Measurements from ENCODE around the gene FILIP1L.

The FILIP1L gene

DNA sequence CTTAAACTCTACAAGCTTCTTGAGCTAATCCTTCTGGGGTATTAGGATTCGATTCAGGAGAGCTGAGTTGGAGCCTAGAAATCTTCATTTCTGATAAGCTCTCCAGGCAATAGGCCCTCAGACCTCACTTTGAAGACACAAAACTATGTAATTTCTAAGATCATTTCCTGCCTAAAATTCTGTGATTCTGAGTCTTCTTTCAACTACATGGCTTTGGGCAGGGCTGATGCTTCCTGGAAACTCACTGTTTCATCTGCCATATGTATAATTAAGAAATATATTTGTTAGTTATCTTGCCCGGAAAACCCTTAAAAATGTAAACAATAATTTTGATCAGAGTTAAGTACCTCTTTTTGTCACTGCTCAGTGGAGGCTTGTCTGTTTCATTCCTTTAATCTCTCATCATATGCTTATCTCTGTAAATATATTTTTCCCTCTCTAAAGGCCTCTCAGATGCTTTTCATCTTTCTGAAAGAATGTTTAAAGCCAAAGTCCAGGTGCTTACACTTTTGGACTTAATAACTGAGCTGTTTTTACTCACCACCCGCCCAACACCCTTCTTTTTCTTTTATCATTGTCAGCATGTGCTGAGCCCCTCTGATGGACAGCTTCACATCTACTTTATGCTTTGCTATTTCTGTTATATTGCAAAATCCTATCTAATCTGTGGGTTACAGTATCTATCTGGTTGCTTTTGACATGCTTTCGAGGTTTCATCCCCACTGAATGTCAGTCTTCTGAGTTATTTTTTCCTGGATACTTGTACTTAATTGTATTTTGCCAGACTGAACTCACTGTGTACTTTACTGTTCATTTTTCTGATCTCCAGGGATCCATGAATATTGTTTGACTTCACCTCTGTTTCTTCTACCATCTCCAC is 38.2 kb downstream of the FILIP1L start:
- in situ Hi-C loops (cut with MboI; ENCODE audit: low sequenced_read_pairs), result no loop called here

DNA sequence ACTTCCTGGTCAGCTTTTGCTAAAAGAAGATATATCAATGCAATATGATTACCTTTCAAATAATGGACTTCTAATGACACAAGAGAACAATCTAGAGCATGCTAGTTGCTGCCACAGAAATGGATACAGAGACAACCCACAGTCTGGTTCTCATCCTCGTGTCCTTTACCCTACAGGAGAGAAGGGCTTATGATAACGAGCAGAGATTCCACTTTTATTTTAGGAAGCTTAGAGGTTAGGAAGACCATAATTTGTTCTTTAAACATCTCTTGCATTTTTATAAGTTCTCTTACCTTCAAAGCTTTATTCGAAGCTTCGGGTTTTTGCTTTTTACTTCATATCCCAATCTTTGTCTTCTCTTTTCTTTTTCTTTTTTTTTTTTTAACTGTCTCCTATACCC is 39.1 kb downstream of the FILIP1L start:
- in situ Hi-C loops (cut with MboI; ENCODE audit: low sequenced_read_pairs), result no loop called here

DNA sequence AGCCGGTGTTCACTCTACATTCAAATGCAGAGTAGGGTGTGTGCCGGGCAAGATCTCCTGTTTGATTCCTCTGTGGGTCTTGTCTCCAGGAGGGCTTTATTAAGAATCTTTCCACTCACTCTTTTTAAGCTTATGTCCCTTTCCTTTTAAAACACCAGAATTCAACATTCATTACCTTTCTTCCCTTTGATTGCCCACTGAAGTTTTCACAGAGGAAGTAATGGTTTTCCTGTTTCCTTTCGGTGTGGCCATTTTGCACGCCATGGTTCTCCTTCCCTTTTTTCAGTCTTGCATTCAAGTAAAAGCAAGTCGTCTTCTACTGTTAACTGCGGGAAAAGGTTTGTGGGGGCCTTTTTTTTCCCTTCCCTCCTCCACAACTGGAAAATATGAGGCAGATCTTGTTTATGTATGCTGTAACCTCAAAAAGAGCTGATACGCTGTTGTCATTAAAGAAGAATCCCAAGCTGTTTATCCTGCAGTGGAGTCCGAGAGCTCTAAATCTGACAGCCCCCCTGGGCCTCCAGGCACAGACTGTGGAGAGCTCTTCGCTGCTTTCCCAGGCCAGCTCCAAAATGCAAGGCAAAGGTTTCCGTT is 40.5 kb downstream of the FILIP1L start:
- in situ Hi-C loops (cut with MboI; ENCODE audit: low sequenced_read_pairs), result loop anchor here (25.0 kb wide), 1 partner anchor 237 kb away; no protein-coding TSS in a partner anchor

DNA sequence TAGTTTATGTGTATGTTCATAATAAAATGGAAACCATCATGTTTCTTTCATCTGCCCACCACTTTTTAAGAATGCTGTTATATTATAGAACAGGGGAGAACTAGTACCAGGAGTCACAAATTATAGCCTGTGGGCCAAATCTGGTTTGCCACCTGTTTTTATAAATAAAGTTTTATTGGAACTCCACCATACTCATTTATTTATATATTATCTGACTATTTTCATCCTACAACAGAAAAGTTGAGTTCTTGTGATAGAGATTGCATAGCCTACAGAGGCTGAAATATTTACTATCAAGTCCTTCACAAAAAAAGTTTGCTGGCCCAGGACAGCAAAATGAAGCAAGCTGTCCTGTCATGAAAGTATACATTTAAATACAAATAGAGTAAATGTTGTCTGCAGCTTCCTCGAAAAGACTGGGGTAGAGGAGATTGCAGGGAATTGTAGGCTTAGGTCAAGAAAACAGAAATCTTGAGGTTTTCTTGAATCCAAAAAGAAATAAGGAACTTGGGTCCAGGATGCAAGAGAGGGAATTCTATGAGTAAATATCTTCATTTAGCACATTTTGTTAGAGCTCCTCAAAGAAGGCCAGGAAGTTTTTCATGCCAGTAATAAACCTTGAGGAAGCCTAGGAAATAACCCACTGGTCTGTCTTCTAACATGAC is 41.1 kb downstream of the FILIP1L start:
- in situ Hi-C loops (cut with MboI; ENCODE audit: low sequenced_read_pairs), result loop anchor here (25.0 kb wide), 1 partner anchor 236 kb away; no protein-coding TSS in a partner anchor

DNA sequence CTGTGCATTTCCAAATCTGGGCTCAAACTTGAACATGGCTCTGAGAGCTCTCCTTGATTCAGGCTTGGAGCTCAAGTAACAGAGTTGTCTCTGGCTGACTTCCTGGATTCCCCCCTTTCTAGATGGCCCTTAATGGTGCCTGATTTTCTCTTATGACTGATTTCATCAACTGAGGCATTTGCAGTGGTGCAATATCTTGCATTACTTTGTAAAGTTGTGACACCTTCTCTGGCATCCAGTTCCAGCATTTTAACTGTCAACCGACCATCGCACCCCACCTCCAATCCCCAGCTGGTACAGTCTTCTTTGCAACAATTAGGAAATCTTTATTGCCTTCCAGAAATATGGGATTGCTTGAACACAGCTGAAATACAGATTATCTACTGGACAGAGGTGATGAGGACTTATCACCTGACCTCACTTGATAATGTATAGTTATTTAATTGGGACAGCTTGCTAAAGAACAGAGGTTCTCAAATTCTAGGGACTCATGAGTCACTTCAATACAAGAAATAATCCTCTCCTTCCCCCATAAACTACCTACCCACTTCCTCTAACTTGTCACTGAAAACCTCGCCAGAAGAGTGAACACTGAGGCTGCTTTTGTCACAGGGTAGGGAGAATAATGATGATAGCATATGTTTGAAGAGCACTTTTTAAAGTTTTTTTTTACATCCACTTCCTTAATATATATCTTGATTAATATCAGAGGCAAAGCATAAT is 41.8 kb downstream of the FILIP1L start:
- in situ Hi-C loops (cut with MboI; ENCODE audit: low sequenced_read_pairs), result loop anchor here (25.0 kb wide), 1 partner anchor 235 kb away; no protein-coding TSS in a partner anchor

DNA sequence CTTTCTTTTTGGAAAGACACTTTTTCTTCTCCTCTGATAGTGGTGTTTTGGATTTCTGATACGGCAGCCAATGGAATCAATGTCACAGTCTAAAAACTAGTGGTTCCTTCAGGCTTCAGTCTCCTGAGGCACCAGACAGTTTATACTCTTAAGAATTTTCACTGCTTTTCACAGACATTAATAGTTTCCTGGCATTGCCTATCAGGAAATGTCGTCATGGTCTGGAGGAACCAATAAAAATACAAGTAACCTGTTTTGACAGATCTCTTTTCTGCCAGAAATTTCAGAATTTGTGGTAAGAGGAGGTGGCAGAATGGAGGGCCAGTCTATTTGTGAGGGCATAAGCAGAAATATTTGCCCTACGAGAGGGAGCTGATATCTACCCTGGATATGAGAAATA is 44.8 kb downstream of the FILIP1L start:
- in situ Hi-C loops (cut with MboI; ENCODE audit: low sequenced_read_pairs), result loop anchor here (25.0 kb wide), 1 partner anchor 232 kb away; no protein-coding TSS in a partner anchor

DNA sequence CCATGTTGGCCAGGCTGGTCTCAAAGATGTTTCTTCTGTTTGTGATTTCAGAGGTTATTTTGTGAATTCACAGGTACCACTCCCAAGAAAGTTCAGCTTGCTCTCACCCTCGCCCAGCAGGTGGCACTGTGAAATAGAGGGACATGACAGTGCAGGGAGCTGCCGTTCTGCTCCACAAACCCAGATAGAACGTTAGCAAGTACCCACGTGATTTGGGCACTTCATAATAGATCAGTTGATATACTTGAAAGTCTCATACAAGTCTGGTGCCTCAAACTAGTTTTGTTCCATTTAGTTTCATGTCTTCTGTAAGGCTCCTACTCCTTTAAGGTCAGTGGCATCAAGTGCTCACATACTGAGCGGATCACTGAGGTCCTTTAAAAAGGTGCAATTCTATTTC is 45.5 kb downstream of the FILIP1L start:
- in situ Hi-C loops (cut with MboI; ENCODE audit: low sequenced_read_pairs), result loop anchor here (25.0 kb wide), 1 partner anchor 232 kb away; no protein-coding TSS in a partner anchor

DNA sequence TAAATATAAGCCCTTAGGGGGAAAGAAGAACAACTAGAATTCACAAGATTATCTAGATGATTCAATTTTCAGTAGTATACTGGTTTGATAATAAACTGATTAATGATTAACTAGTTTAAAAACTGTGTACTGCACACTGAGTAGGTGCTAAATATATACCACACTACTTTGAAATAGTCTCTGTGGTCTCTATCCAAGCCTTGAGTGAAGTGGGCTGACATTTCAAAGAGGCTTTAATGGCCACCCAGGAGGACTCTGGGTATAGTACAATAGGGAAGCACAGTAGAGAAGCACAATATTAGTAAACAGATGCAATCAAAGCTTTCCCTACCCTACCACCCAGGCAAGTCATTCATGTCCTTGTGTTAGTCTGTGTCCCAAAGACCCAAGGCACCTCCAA is 46.7 kb downstream of the FILIP1L start:
- in situ Hi-C loops (cut with MboI; ENCODE audit: low sequenced_read_pairs), result loop anchor here (25.0 kb wide), 1 partner anchor 230 kb away; no protein-coding TSS in a partner anchor

DNA sequence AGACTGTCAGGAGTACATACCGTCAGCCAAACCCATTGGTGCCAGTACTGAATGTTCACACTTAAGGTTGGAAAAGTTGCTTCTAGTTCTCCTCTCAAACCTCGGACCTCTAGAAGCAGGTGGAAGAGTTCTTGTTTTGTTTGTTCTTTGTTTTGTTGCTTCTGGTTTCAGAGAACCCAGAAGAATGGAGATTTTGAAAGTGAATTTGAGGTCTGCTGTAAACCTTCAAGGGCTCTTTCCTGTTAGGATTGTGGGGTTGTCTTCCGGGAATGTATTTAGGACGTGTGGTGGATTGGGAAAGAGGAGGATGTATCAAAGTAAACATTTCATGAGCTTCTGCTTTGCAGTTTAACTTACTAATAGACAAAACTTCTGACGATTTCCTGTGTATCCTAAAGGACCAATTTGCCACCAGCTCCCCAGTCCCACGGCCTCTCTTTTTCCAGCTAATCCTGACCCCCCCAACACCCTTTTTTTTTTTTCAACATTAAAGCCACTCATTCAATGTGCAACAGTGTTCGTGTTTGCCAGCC is 50.3 kb downstream of the FILIP1L start:
- in situ Hi-C loops (cut with MboI; ENCODE audit: low sequenced_read_pairs), result loop anchor here (25.0 kb wide), 1 partner anchor 227 kb away; no protein-coding TSS in a partner anchor

DNA sequence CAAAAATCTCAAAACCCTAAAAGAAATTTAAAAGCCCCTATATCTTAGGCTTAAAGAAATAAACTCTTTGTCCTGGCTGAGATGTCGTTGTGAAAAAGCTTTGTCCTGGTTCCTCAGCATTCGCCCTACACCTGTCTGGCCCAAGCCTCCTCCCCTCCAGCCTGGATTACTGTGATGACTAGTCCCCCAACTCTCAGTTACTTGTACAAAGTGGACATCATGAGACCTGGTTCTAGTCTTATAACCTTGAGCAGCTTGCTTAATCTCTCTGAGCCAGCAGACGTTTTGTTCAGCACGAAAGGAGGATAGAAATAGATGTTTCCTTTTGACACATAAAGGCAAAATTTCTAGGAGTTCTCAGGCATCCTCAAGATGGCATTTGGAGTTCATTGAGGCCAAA is 51.6 kb downstream of the FILIP1L start:
- in situ Hi-C loops (cut with MboI; ENCODE audit: low sequenced_read_pairs), result loop anchor here (25.0 kb wide), 1 partner anchor 225 kb away; no protein-coding TSS in a partner anchor

DNA sequence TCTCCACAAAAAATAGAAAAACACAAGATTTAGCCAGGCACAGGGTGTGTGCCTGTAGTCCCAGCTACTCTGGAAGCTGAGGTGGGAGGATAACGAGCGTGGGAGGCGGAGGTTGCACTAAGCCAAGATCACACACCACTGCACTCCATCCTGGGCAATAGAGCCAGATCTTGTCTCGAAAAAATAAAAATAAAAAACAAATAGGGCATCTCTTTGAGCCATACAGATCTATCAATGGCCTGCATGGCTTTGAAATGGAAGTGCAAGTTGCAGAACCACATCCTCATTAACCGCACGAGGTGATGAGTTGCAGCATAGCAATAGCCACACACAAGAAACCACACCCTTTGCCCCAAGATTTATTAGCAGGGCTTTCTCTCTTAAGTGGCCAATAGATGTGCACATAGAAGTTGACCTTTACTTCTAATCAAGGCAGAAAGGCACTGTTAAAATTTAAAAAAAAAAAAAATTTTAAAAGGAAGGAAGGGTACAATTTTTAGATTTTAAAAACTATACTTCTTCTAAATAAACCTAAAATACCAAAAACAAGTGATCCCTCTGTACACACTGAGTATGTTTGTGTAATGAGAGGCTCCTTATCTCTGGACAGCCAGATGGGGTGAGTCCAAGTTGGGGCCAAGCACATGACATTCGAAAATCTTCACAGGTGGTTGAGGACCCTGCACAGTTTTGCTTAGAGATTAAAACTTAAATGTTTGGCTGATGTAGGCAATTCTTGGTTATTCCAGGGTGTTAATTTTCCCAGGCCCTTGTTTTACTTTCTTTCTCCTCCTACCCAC is 53.4 kb downstream of the FILIP1L start:
- in situ Hi-C loops (cut with MboI; ENCODE audit: low sequenced_read_pairs), result loop anchor here (25.0 kb wide), 1 partner anchor 224 kb away; no protein-coding TSS in a partner anchor

DNA sequence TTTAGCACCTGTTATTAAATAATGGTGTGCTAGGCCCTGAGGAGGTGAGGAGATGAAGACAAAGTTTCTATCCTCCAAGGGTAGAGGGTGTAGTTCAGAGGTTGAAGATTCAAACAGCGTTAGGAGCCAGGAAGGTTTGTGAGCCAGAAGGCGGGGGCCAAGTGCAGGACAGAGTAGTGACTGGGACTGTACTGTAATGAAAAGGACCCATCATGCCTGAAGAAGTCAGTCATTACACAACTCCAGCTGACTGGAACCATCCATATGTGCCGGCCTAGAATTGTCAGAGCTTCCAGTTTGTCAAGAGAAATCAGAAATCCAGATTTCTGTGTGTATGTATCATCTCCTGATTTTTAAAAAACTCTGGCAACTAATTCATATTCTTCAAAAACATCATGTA is 54.8 kb downstream of the FILIP1L start:
- in situ Hi-C loops (cut with MboI; ENCODE audit: low sequenced_read_pairs), result loop anchor here (25.0 kb wide), 1 partner anchor 222 kb away; no protein-coding TSS in a partner anchor

DNA sequence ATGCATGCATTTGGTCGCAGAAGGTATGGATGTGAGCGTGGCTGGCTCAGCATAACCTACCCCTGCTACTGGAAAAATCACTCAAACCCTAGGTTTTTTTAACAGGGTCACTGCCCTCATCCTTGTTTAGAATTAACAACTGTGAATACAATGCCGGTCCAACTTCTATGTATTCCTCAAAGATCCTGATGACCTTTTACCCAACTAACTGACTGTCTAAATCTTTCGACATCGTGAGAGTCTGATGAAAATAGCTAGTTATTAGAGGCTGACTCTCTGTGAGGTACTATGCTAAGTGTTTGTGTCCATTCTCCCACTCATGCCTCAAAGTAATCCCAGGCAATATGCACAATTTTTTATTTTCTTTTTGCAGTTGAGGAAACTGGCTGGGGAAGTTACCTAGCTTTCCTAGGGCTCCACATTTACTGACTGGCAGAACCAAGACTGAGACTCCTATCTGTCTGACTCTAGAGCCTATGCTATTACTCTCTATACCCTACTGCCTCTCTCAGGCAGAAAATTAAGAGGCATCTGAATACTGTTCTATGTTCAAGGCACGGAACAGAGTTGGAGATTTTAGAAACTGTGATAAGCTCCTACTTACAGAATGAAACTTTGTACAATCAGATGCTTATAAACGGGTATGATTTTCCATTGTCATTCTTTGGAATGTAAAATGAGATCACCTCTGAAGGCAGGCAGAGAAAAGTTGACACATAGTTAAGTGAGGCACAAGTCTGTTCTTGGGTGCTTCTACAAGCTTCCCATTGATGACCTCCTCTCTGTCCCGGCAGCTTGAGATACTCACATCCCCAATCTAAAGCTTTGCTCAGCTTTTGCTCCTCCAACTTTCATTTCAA is 56.4 kb downstream of the FILIP1L start:
- in situ Hi-C loops (cut with MboI; ENCODE audit: low sequenced_read_pairs), result loop anchor here (25.0 kb wide), 1 partner anchor 221 kb away; no protein-coding TSS in a partner anchor

DNA sequence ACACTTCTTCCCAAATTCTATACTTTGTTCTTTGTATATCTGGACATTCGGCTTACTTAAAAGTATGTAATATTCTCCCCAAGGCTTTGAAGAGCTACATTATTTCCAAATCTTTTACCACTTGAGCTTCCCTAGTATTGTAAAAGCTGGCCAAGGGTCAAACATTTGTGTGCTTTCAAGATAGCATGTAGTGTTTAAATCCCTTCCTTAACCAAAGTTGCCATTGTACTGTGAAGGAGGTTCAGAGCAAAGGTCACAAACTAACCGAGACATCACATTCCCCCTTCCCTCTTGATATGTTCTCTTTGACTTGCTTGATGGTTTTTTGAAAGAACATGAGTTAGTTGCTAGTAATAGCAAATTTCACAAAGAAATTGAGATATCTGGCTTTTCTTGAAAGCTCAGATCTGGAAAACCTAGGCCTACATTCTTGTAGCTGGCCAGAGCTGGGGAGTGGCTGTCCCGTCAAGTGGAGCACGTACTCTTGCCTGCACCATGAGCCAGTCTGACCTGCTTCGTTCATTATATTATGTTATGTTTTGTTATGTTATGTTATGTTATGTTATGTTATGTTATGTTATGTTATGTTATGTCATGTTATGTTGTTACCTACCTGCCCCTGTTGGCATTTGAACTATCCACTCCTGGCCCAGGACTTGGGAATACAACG is 60.2 kb downstream of the FILIP1L start:
- in situ Hi-C loops (cut with MboI; ENCODE audit: low sequenced_read_pairs), result loop anchor here (25.0 kb wide), 1 partner anchor 217 kb away; no protein-coding TSS in a partner anchor

DNA sequence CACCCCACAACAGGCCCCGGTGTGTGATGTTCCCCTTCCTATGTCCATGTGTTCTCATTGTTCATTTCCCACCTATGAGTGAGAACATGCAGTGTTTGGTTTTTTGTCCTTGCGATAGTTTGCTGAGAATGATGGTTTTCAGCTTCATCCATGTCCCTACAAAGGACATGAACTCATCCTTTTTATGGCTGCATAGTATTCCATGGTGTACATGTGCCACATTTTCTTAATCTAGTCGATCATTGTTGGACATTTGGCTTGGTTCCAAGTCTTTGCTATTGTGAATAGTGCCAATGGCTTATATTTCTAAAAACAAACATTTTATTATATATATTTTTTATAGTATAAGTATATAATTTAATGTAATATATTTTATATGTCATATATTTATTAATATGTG is 62.8 kb downstream of the FILIP1L start:
- in situ Hi-C loops (cut with MboI; ENCODE audit: low sequenced_read_pairs), result loop anchor here (25.0 kb wide), 1 partner anchor 214 kb away; no protein-coding TSS in a partner anchor

DNA sequence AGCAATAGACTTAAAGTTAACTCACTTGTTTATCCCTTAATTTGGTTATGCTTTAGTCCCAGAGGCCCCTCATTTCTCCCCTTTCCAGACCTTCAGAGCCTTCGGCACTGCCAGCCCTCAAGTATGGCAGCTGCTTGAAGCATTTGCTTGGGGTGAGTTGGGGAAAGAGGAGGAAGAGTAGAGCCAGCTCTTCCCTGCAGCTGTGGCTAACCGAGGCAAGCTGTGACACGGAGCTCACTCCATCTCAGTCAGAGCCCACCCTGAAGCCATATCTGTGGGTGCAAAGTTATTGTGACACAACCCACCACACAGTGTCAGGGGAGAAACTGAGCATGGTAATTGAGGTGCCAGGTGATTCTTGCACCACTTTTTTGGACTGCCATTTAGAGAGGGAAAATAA is 66.1 kb downstream of the FILIP1L start:
- in situ Hi-C loops (cut with MboI; ENCODE audit: low sequenced_read_pairs), result no loop called here

DNA sequence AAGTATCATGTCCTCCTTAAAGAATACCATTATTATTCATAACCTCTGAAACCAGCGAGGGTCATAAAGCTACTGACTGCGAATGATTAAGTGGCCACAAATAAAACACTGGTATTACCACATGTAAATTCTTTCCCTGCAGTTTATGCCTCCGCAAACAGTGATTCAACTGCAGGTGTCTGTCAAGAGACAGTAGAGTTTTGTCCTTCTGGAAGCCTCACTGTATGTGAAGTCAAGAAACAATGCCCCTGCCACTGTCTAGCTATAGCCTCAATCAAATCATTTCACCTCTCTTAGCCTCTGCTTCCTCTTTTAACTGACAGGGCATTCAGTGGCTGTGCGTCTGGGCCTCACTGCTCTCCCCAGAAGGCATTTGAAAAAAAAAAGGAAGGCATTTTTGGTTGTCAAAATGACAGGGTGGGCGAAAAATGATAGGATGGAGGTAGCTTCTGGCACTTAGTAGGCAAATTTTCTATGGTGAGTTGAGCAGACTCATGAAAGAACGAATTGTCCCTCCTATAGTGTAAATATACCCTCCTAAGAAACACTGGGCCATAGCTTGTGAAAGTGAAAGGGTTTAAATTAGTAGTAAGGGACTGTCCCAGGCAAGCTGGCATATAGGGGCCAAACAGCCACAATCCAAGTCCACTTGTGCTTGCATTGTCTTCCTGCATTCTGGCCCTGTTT is 66.7 kb downstream of the FILIP1L start:
- in situ Hi-C loops (cut with MboI; ENCODE audit: low sequenced_read_pairs), result no loop called here

Data from HL-60/S4 treated with phorbol 12-myristate 13-acetate at 8.2 ng/mL for 4 days and 3 days (cell line).